COLO829 (cell line): ENCODE results near the gene IGF1R.
A peak's percentile ranks its signal among the peaks of the same experiment; 100 is the strongest.
"Not testable (repeated sequence)": the region's sequence is repeated elsewhere in the genome, so short reads cannot be mapped to it uniquely, and the experiment has no call there.

Source experiments
- DNase-seq: peaks from one replicate; pipeline ENCODE4 v3.0.0; 2012; ENCODE audit warnings: low spot score

Gene IGF1R

DNA sequence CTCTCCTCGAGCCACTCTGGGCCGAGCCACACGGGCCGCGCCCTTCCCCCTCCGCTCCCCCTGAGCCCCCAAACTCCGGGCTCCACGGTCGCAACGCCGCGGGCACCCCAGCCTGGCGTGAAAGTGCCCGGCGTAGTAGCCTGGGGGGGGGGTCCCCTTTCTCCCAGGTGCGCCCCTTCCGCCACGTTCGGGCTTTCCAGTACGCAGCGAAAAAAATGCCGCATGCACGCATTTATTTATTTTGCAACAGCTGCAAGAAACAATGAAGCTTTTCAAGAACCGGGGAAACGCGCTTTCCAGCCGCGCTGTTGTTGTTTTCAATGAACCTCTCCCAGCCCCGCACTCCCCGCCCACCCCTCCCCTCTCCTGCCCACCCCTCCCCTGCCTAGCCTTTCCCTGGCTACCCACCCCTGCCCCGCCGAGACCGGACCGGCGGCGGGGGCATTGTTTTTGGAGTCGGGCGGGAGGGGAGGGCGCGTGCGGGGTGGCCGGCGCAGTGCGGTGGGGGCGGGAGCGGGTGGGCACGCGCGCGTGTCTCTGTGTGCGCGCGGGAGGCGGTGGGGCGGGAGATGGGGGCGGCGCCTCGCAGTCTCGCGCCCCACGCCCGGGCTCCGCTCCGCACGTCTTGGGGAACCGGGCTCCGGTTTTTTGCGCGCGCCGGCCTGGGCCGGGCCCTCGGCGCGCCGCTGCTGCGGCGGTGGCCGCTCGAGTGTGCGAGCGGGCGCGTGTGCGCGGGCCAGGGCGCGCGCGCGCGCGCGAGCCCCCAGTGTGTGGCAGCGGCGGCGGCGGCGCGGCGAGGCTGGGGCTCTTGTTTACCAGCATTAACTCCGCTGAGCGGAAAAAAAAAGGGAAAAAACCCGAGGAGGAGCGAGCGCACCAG lies at the start of gene IGF1R:
TSS of gene IGF1R (plus strand) at position 766 of the 880 bp plus-strand sequence. CDS start 1,043 bp downstream, outside the sequence.
- peak; percentile 74 for DNase-seq

DNA sequence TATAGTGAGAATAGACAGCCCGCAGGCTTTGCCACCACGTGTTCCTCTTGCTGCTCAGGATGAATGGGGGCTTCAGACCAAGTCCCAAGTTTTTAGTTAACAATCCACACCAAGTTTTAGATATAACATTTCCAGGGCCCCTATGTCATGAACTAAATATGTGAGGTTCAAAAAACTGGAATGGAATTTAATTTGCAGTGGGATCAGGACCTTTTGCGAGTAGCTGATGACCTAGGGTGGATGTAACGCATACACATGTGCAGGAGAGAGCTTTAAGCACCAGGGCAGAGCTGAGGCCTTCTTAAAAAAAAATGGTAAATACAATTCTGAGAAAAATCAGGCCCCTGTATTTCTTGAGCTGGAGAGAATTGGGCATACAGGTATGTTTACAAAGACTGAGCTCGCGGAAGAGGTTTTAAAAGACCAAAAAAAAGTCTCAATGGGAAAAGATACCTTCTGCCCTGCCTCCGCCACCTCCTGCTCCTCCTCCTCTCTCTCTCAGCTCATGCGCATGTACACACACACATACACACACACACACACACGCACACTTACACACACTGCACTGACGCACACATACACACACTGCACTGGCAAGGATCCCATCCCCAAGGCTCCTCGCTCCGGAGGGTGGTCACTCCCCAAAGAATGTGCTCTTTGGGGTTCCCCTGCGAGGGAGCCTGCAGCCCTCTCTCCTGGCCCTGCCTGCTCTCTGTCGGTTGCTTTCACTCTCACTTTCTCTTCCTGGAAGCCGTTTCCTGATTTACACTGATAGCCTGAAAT lies 48.2 kb upstream of the IGF1R start:
- DNase-seq, result no peak

DNA sequence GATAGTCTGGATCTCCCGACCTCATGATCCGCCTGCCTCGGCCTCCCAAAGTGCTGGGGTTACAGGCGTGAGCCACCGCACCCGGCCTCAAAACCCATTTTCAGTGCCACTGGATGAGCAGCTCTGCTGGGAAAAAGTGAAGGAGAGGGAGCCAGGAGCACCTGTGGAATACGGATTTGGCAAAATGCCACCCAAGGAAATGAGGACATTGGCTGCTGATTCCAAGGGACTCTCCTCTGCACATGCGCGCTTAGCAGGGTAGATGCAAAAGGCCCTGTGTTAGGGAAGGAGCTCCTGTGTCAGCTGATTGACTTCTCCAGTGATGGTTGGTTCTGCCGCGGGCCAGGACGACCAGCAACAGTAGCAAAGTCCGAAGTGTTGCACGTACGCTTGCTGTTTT lies 43.4 kb upstream of the IGF1R start:
- DNase-seq, result no peak

DNA sequence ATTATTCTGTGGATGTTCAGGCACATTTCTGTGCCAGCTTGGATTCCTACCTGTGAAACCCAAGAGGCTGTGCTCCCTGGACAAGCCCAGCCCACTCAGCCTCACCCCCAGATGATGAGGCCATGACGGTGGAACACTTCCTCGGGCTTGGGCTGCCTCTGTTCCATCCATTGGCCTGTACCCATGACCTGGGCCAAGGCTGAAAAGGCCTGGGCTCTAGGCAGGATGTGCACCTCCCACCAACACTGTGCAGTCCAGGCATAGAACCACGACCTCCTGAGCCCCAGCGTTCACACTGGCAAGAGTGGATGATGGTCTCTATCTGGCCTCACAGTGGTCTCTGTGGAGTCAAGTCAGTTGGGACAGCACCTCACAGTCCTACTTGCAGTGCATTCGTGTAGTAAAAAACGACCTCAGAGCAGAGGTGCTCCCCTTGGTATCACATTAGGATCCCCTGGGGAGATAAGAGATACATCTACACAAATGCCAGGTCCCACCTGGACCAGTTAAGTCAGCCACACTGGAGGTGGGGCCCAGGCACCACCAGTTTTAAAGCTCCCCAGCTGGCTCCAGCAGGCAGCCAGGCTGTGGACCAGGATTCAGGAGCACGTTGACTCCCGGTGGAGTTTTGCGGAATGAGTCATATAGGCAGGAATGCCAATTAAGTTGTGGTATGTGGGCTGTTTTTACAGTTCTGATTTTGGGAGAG lies 39.0 kb upstream of the IGF1R start:
- DNase-seq, result peak; percentile 41

DNA sequence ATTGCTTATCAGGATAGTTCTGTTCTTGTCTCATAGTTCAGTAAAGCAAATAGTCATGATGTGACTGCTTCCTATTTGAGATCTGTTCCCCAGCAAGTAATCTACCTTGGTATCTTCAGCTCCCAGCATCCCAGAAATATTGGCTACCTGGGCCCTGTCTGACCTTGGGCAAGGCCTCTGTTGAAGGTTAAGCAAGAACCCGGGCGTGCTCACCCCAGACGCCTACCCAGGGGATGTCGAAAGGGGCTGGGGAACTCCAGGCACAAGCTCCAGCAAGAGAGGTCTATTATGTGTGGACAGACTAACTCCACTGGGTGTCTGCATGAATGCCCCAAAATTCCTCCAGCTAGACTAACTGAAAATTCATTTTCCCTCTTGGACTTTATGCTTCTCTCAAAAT lies 37.3 kb upstream of the IGF1R start:
- DNase-seq, result no peak

DNA sequence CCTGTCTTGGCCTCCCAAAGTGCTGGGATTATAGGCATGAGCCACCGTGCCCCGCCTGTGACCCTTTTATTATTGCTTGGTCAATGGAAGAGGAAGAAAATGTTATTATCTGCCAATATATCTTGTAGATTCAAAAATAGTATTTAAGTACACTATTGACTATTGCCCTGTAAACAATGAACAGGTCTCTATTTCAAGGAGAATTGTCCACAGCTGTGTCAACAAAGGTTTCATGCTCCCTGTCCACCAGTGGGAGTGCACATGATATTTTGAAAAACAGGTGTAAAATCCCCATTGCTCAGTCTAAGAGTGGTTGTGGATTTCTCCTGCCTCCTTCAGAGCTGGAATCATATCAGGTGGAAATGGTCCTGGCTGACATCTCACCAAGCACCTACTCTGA lies 36.5 kb upstream of the IGF1R start:
- no peak for DNase-seq

DNA sequence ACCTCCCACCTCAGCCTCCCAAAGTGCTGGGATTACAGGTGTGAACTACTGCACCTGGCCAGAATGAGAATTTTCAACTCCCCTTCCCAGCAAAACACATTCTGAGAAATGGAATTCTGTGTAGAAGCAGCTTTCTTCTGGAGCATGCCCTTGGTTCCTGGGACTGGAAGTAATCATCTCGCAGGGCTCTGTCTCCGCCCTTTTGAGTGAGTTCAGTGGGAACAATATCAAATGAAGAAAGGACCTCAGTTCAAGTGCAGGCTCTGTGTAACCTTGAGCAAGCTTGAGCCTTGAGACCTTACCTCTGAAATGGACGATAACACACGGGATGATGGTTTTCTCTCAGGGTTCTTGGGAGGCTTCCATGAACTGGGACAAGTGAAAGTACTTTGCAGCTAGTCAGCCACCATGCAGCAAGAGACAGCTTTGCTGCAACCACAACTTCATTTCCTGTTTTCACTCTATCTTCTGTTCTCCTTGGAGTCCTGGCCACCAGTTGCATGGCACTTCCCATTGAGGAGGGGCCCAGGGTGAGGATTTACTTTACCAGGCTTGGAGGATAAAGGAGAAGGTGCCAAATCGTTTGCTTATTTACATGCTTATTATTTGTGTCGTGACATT lies 35.7 kb upstream of the IGF1R start:
- DNase-seq, result no peak

DNA sequence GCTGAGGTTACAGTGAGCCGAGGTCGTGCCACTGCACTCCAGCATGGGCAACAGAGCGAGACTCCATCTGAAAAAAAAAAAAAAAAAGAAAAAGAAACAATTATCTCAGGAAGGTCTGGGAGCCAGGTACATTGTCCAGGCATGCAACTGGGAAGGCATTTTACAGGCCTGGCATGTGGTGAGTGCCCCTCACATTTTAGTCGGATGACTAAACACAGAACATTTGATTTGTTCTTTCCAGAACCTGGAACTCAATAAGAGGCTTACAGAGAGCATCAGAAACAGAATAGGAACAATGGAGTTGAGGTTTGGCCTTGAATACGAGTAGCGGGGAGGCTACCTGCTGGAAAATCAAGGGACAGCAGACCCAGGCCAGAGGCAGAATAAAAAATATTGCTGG lies 33.7 kb upstream of the IGF1R start:
- DNase-seq, result no peak

DNA sequence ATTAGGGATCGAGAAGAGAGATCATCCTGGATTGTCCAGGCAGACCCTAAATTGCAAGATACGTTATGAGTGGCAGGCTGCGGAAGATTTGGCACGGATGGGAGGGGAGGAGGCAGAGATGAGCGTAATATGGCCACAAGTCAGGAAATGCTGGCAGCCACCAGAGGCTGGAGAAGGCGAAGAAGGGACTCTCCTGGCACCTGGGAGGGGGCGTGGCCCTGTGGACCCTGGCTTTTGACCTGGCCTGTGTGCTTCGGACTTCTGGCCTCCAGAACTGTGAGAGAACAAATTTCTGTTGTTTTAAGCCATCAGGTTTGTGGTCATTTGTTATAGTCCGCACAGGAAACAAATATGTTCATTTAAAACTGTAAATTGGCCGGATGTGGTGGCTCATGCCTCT lies 31.9 kb upstream of the IGF1R start:
- DNase-seq, result no peak

DNA sequence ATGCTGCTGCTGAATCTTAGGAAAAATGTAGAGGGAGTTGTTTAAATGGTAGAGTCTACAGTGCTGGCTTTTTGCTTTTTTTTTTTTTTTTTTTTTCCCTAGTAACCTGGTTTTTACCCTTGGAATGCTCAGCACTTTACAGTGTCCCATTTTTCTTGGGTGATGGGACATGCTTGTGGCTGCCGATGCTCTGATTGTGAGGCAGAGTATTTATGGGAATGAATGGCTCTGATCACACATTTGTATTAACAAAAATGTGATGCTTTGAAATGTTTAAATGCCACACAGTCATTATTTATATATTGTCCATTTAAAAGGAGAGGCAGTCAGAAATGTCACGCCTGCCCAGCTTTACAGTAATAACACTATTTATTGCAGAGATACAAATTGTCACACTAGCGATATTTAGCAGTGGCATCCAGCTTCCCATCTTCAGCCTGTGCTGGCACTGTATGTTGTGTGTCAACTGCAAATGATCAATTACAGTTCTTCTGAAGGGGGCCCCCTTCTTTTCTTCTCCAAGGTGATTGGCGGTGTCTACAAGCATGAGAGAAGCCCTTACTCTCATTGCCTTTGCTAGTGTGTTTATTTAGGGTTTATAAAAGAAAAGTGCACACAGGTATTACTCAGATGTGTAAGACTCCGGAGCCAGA lies 30.9 kb upstream of the IGF1R start:
- no peak for DNase-seq

DNA sequence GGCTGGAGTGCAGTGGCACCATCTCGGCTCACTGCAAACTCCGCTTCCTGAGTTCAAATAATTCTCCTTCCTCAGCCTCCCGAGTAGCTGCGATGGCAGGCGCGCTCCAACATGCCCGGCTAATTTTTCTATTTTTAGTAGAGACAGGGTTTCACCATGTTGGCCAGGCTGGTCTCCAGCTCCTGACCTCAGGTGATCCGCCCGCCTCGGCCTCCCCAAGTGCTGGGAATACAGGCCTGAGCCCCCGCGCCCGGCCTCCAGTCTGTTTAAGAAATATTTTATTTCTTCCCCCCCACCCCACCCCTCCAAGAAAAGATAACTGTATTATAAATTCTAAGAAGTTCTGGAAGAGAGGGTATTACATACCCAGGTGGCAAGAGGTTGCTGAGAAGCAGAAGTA lies 29.8 kb upstream of the IGF1R start:
- not testable (repeated sequence) for DNase-seq

DNA sequence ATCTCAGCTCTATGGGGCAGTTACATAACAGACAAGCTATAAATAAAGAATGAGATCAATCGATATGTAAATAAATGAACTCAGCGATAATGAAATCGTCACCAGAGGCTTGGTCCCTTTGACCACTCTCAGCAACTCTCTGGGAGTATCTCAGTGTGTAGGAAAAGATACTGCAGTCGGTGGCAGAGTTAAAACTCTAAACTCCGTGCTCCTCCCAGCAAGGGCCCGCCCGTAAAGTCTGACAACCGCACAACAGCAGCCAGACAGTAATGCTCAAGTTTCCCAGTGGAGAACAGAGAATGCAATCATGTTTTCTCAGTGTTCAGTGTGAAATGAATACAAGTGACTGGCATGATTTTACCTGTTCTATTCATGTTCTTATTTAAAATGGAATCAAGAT lies 28.3 kb upstream of the IGF1R start:
- no peak for DNase-seq

DNA sequence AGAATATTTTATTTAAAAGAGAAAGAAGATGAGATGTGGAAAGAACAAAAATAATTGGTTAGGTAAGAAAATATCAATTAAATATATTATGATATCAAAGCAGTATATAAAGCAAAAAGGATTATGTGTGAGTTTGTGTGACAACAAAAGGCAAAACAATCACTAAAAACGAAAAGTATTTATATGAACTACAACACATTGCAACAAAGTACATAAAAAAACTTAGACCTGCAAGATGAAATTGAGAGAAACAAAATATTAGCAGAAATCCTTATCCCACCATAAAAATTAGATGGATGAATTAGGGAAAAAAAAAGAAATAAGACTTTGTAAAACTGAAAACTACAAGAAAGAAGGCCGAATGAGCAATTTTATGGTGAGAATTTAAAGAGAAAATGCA lies 27.3 kb upstream of the IGF1R start:
- no peak for DNase-seq

DNA sequence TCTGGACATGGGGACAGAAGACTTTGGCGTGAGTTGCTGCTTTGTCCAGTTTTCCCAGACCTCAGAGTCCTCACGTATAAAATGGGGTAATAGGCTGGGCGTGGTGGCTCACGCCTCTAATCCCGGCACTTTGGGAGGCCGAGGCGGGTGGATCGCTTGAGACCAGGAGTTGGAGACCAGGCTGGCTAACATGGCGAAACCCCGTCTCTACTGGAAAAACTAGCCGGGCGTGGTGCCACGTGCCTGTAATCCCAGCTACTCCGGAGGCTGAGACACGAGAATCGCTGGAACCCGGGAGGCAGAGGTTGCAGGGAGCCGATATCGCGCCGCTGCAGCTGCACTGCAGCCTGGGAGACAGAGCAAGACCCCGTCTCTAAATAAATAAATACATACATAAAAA lies 22.7 kb upstream of the IGF1R start:
- no peak for DNase-seq

DNA sequence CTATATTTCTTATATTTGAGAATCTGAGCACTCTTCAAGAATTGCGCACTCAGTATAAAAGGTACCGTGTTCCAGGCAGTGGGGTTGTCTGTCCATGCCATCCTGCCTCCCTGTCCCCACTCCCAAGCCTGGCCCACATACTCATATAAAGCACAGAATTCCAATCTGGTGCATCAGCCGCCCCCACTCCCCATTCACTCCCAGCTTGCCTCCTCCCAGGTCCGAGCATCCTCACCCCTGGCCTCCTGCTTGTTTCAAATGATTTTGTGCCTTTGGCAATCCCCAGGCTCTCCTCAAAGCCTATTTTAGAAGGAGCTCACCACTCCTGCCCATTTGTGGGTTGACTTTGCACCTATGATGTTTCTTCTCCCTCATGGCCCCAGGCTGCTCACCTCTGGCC lies 22.2 kb upstream of the IGF1R start:
- DNase-seq, result no peak

DNA sequence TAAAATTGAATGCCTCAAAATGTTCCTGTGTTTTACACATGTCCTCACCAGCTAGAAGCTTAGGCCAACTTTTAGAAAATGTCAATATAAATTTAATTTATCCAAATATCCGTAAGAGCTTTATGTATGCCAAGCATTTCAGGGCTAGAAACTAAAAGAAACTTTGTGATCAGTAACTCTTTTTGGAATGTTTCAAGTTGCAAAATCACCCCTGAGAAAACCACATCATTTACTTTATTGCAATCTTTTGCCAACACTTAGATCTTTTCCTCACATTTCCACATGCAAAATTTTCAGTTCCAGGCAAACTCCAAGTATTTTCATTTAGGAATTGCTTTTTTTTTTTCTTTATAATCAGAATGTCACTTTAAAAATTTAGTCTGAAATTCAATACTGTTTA lies 20.1 kb upstream of the IGF1R start:
- no peak for DNase-seq

DNA sequence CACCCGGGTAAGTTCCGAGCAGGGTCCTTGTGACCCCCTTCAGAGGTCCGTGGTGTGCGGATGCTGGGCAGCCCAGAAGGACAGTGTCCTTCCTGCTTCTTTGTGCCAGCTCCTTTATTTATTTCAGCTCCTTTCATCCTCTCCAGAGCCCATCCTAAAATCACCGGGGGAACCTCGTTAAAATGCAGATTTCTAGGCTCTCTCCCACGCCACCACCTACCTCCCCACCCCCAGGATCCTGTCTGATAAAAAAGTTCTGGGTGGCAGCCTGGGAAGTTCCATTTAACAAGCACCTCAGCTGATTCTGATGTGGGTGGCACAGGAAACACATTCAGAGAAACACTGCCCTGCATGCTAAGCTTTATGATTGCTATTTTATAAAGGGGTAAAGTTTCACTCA lies 12.5 kb upstream of the IGF1R start:
- no peak for DNase-seq

DNA sequence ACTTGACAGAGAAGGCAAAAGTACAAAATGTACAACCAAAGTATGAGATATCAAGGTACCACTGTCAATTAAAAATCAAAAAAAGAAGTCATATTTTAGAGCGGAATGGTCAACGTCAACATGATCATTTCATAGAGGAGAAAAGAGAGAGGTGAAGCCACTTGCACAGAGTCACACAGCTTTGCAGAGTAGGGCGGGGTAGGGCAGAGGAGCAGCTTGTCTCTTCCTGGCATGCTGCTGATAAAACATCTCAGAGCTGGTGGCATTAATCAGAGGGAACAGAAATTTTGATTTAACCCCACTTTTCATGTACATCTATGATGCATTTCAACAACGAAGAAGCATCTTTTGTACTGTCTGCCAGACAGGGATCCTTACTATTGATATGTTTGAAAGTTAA lies 5.2 kb upstream of the IGF1R start:
- no peak for DNase-seq

DNA sequence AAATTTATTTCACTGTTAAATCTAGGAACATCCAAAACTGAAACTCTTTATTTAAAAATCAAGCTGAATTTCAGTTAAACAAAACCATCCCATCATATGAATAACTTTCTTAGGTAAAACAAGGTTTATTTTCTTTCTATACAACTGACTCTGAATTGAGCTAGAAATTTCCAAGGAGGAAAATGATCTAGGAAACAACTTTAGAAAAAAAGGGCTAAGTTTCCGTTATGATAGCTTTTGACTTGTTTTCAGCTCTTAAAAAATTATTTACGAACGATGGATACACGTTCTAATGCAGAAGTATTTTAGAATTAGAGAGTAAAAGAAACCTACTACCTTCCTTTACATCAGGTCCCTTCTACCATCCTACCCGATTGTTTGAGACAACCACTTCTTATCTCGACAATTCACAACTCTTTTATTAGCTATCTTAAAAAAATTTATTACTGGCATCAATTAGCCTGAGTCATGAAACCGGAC lies 1.8 kb upstream of the IGF1R start:
- DNase-seq, result no peak

DNA sequence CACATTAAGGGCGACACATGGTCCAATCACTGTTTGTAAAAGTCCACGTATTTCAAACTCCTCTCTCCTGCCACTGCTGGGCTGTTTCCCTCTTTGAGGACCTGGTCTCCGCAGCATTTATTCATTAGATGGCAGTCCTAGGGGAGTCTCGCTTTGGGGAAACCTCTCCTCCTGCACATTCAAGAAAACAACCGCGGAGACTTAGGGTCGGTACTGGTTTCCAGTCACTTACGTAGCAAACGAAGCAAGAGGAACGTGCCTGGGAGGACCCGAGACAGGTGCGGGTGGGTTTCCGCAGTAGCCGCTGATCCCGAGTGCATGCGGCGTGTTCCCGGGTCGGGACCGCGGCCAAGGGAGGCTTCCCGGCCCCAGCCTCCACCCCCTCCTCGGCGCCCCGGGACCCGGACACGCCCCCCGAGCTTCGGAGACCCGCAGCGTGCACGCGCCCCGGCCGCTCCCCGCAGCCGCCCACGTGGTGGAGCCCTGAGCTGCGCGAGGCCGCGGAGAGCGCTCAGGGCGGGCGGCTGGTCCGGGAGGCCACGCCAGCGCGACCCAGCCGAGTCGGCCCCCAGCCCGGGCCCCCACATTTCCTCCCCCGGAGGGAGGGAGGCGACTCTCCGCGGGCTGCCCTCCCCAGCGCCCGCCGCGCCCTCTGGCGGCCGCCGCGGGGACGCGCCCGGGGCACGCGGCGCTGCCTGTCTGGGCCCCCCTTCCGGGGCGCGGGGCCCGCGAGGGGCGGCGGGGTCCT lies 1.1 kb upstream of the IGF1R start:
- no peak for DNase-seq
